ENCODE data around the gene SPRING1.

DNA sequence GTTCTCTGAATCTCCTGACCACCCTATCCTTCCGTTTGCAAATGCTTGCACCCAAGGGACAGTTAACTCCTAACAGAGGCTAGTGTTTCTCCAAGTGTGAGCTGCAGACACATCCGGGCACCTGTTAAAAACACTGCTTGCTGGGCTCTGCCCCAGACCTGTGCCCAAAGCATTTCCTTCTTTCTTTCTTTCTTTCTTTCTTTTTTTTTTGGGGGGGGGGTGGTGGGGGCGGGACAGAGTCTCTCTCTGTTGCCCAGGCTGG is 42.5 kb downstream of the SPRING1 start:
- TF ChIP-seq CTCF (IDR thresholded peaks at IDR 0.05; ENCODE audit: insufficient read depth, low read length, poor library complexity, severe bottlenecking) (no peak), EZH2phosphoT487 (conservative IDR thresholded peaks at IDR 0.05; ENCODE audit: low read length) (no peak)
